HepG2 (cell line): Measurements from ENCODE around the gene TSLP. TPM values are rescaled to one million over a fixed set of nuclear protein-coding genes. Genes with fewer than 3 reads are reported as not detected.
A peak's percentile ranks its signal among the peaks of the same experiment; 100 is the strongest.

Source experiments
- ATAC-seq: fragments of 200-7000 bp; cut with Tn5 transposase; 3 replicates; pipeline ENCODE4 v1.9.1; 2020; ENCODE audit warnings: mild to moderate bottlenecking, moderate library complexity
- BruUV-seq: library from RNA; stranded (reverse); fragments of 400-500 nt; replicated peaks from 2 replicates; lab custom pipeline; 2021; lab: Mats Ljungman, UMichigan
- CTCF ChIA-PET: fragments of 300-600 bp; formaldehyde crosslinking; extraction: SDS; loops from one replicate; lab custom pipeline; 2021; ENCODE audit warnings: low total read pairs, inconsistent platforms, low intra/inter-chr PET ratio; lab: Yijun Ruan, JAX
- POLR2A ChIA-PET: fragments of 350-600 bp; sonication (Branson Sonifier 250); formaldehyde crosslinking; loops from one replicate; lab custom pipeline; 2020; ENCODE audit warnings: antibody characterized with exemption, inconsistent platforms; lab: Yijun Ruan, JAX
- DNase-seq: peaks from one replicate; pipeline ENCODE4 v3.0.0-alpha.2; 2015; ENCODE audit warnings: low spot score
- FAIRE-seq: peaks from 3 replicates; lab custom pipeline; 2011; peaks lifted over from hg19 to GRCh38; lab: Jason Lieb, UNC
- H2AFZ ChIP-seq: one replicate; pipeline ENCODE4 v1.6.1; 2011; ENCODE audit warnings: low read length, inconsistent platforms
- H3K27ac ChIP-seq: fragments of 300-600 bp; 3 replicates; pipeline ENCODE4 v1.8.0; 2011; ENCODE audit warnings: mixed run types, mild to moderate bottlenecking, mixed read lengths, low read length, inconsistent platforms; ENCODE audit not compliant: insufficient read depth; ENCODE audit errors: extremely low read length
- H3K27me3 ChIP-seq, 2 experiments: fragments of 200-600 bp in 1 of 2; 2 replicates in 1 of 2; 3 replicates in 1 of 2; pipeline versions ENCODE4 v1.6.0 to v1.8.0; 2011; ENCODE audit warnings: low read length in 2 of 2, mild to moderate bottlenecking in 2 of 2, moderate library complexity in 2 of 2, inconsistent platforms in 1 of 2; ENCODE audit not compliant: insufficient read depth in 2 of 2, control insufficient read depth in 1 of 2
- H3K36me3 ChIP-seq, 2 experiments: fragments of 200-600 bp in 1 of 2; replicated peaks in 1 of 2; 2 replicates in 1 of 2; 3 replicates in 1 of 2; pipeline versions ENCODE4 v1.5.1 to v1.8.0; 2011; ENCODE audit warnings: low read length in 2 of 2, inconsistent platforms in 1 of 2; ENCODE audit not compliant: insufficient read depth in 2 of 2, control insufficient read depth in 1 of 2
- H3K4me1 ChIP-seq: 2 replicates; pipeline ENCODE4 v1.5.1; 2012; ENCODE audit warnings: low read length, inconsistent platforms; ENCODE audit not compliant: insufficient read depth
- H3K4me2 ChIP-seq: 2 replicates; pipeline ENCODE4 v1.6.0; 2011; ENCODE audit warnings: low read depth, low read length, inconsistent platforms
- H3K4me3 ChIP-seq, 3 experiments: fragments of 200-600 bp in 1 of 3; sonication (generic), shearing (Covaris generic) in 1 of 3; replicated peaks in 1 of 3; 2 replicates each; pipeline ENCODE4 v1.5.1; 2011 to 2016; ENCODE audit warnings: low read length in 3 of 3, inconsistent platforms in 2 of 3, low read depth in 2 of 3, mild to moderate bottlenecking in 2 of 3, control low read depth in 1 of 3, mixed read lengths in 1 of 3; ENCODE audit not compliant: insufficient read depth in 1 of 3
- H3K79me2 ChIP-seq: one replicate; pipeline ENCODE4 v1.6.1; 2011; ENCODE audit warnings: low read length, inconsistent platforms; ENCODE audit not compliant: insufficient read depth
- H3K9ac ChIP-seq: 2 replicates; pipeline ENCODE4 v1.6.0; 2011; ENCODE audit warnings: mild to moderate bottlenecking, low read depth, low read length, inconsistent platforms; ENCODE audit not compliant: insufficient read depth
- H3K9me3 ChIP-seq: 2 replicates; pipeline ENCODE4 v1.5.1; 2012; ENCODE audit warnings: mild to moderate bottlenecking, low read length
- H4K20me1 ChIP-seq: 2 replicates; pipeline ENCODE4 v1.6.0; 2011; ENCODE audit warnings: inconsistent platforms, mild to moderate bottlenecking, low read length, moderate library complexity; ENCODE audit not compliant: insufficient read depth
- CBX5 ChIP-seq: sonication (generic); formaldehyde crosslinking; IDR thresholded peaks from 2 replicates; pipeline ENCODE4 v1.4.0; 2020; ENCODE audit warnings: missing genetic modification reagents, borderline replicate concordance
- CHD2 ChIP-seq: IDR thresholded peaks from 2 replicates; pipeline ENCODE4 v1.6.1; 2011; ENCODE audit warnings: low read depth, low read length, improper control_type of control experiment
- FOSL1 ChIP-seq: sonication (generic); formaldehyde crosslinking; IDR thresholded peaks from 2 replicates; pipeline ENCODE4 v1.9.0; 2021; ENCODE audit warnings: missing genetic modification reagents, borderline replicate concordance
- GZF1 ChIP-seq: sonication (generic); formaldehyde crosslinking; IDR thresholded peaks from 2 replicates; pipeline ENCODE4 v1.5.1; 2020; ENCODE audit warnings: mild to moderate bottlenecking, missing genetic modification reagents
- KLF12 ChIP-seq: sonication (generic); formaldehyde crosslinking; IDR thresholded peaks from 2 replicates; pipeline ENCODE4 v1.4.0; 2020; ENCODE audit warnings: missing genetic modification reagents, borderline replicate concordance
- NFE2L2 ChIP-seq: fragments of 150-350 bp; IDR thresholded peaks from 2 replicates; pipeline ENCODE4 v1.6.1; 2014; ENCODE audit warnings: low read length
- POGZ ChIP-seq: sonication (generic); formaldehyde crosslinking; IDR thresholded peaks from 2 replicates; pipeline ENCODE4 v1.4.0; 2020; ENCODE audit warnings: mild to moderate bottlenecking, missing genetic modification reagents
- SP2 ChIP-seq: sonication (generic); formaldehyde crosslinking; IDR thresholded peaks from 2 replicates; pipeline ENCODE4 v1.5.1; 2020; ENCODE audit warnings: mild to moderate bottlenecking, missing genetic modification reagents
- ZNF292 ChIP-seq: sonication (generic); formaldehyde crosslinking; IDR thresholded peaks from 2 replicates; pipeline ENCODE4 v1.8.1; 2022; ENCODE audit warnings: mild to moderate bottlenecking, low read depth, missing genetic modification reagents, borderline replicate concordance
- ZNF432 ChIP-seq: sonication (generic); formaldehyde crosslinking; IDR thresholded peaks from 2 replicates; pipeline ENCODE4 v1.5.0; 2020; ENCODE audit warnings: missing genetic modification reagents, mild to moderate bottlenecking, borderline replicate concordance
- ZSCAN30 ChIP-seq: sonication (generic); formaldehyde crosslinking; IDR thresholded peaks from 2 replicates; pipeline ENCODE4 v1.5.0; 2020; ENCODE audit warnings: mild to moderate bottlenecking, missing genetic modification reagents
- ZSCAN31 ChIP-seq: sonication (generic); formaldehyde crosslinking; IDR thresholded peaks from 2 replicates; pipeline ENCODE4 v1.5.0; 2020; ENCODE audit warnings: low read depth, mild to moderate bottlenecking, missing genetic modification reagents
- WGBS: methylation state at CpG from one replicate; pipeline ENCODE4 v1.1.6; 2017; ENCODE audit warnings: low lambda C conversion rate; 5-methylcytosine and 5-hydroxymethylcytosine counted together
- in situ Hi-C: cut with HindIII; loops from 2 replicates; pipeline ENCODE4 v1.10.0; 2017; ENCODE audit warnings: low pct_unique_long_range_greater_than_20kb; ENCODE audit not compliant: extremely low pct_ligation_motif_present
- intact Hi-C: fragments of 100-400 bp; cut with micrococcal nuclease; formaldehyde crosslinking; loops from one replicate; pipeline ENCODE4 v1.10.0; 2022; ENCODE audit not compliant: unreplicated experiment
- polyA plus RNA-seq, 8 experiments: library from polyadenylated mRNA; depleted of rRNA in 3 of 8; stranded (reverse) in 7 of 8; unstranded in 1 of 8; fragments of >200 nt; fragmentation: Illumina TruSeq in 4 of 8; extraction: Trizol in 4 of 8; gene quantifications; 2 replicates each; pipeline versions ENCODE4 v1.2.1 to v1.2.3, GENCODE V29; 2011 to 2016; ENCODE audit warnings: low read depth in 4 of 8, missing spikeins in 1 of 8, mixed read lengths in 1 of 8; ENCODE audit not compliant: insufficient read depth in 1 of 8
- total RNA-seq, 5 experiments: library from RNA; depleted of rRNA; stranded (reverse); fragments of >200 nt; fragmentation: Illumina TruSeq; extraction: Trizol; gene quantifications; 2 replicates each; pipeline ENCODE4 v1.2.3, GENCODE V29; 2016; ENCODE audit warnings: low read depth in 1 of 5
- TF ChIP-seq, protein P1 (sequence below): sonication (generic); formaldehyde crosslinking; IDR thresholded peaks from 2 replicates; pipeline ENCODE4 v1.8.0; 2022; ENCODE audit warnings: missing genetic modification reagents, mild to moderate bottlenecking, inconsistent platforms, borderline replicate concordance
- TF ChIP-seq, protein P2 (sequence below): sonication (generic); IDR thresholded peaks from 2 replicates; pipeline ENCODE4 v1.6.1; 2016; ENCODE audit warnings: low read depth, borderline replicate concordance
- TF ChIP-seq, protein P3 (sequence below): sonication (generic); formaldehyde crosslinking; IDR thresholded peaks from 2 replicates; pipeline ENCODE4 v1.4.0; 2020; ENCODE audit warnings: mild to moderate bottlenecking, missing genetic modification reagents, borderline replicate concordance

Gene TSLP
- total and polyA plus RNA-seq, 2 of the 13 experiments (the other 11 are each of a cell fraction or from before 2014, with no cell fraction given): not detected

DNA sequence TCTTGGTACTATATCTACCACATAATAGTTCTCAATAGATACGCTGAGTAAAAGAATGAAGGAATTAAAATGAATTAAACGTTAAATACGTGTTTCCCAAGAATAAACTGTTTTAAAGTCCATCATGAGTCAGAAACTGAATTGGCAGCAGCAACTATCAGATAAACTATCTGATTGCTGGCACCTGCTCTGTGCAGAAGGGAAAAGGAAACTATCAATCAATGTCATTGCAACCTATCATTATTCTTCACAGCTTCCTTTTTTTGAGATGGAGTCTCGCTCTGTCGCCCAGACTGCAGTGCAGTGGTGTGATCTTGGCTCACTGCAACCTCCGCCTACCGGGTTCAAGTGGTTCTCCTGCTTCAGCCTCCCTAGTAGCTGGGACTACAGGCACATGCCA lies 11.8 kb downstream of the TSLP start (continued):
- TF ChIP-seq, protein P1, sequence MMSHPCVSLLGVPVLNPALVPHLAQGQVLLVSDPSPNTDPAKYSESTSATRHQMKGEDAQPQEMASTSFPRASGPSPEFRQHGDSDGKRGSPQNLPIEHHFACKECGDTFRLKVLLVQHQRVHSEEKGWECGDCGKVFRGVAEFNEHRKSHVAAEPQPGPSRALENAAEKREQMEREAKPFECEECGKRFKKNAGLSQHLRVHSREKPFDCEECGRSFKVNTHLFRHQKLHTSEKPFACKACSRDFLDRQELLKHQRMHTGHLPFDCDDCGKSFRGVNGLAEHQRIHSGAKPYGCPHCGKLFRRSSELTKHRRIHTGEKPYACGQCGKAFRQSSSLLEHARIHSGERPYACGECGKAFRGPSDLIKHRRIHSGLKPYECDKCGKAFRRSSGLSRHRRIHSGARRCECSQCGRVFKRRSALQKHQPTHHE (CRISPR knock-in tag): no peak
- TF ChIP-seq ZSCAN30 (CRISPR knock-in tag) (no peak), SP2 (CRISPR knock-in tag) (no peak), ZSCAN31 (CRISPR knock-in tag) (no peak), POGZ (CRISPR knock-in tag) (no peak), GZF1 (CRISPR knock-in tag) (no peak), ZNF432 (CRISPR knock-in tag) (no peak)
- TF ChIP-seq, all 625 proteins: peak for 0

DNA sequence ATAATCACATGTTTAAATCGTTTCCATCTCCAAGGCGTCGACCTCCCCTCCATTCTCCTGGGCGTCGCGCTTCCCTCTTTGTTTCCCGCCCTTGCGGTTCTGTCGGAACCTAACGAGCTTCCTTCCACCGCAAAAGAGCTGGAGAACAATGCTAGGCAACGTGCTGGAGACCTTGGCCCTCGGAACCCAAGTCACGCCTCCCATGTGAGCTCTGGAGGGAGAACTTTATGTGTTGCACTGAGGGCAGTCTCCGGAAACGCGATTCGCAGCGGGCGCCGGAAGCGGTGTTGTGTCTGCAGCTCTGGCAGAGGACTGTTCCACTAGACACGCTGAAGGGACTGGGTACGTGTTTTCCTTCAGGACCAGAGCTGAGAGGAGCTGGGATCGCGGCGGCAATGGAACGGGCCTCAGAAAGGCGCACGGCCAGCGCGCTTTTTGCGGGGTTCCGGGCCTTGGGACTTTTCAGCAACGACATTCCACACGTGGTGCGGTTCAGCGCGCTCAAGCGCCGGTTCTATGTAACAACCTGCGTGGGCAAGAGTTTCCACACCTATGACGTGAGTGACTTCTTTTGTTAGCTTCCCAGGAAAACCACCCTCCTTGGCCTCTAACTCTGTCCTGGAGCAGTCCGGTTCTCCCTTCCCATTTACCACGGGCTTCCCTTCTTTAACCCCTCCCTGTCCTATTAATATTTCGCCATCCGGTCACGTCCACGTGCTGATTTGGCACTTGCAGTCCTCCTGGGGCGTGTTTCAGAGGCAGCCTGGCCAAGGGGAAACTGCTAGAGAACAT lies 20.7 kb downstream of the TSLP start, which contains the start of gene WDR36:
Gene WDR36 (plus strand): TSS at position 287 of the 792 bp plus-strand sequence. CDS start 109 bp downstream, at position 396.
- ChIA-PET POLR2A (interaction anchor here (1.0 to 1.4 kb wide), 3 partner anchors 353 to 1069 kb away, joined by 3 to 8 read pairs (median 4); partner anchors contain the start of genes NREP and SLC25A46), CTCF (no interaction called here)
- Histone ChIP-seq H3K27ac (peak within 1 kb of the TSS; percentile 75), H3K4me2 (peak within 1 kb of the TSS; percentile 91), H3K9me3 (no peaks in the 10 kb centered on the region), H3K9ac (peak within 1 kb of the TSS; percentile 85), H4K20me1 (no peaks in the 10 kb centered on the region; the same call in 1 of the 2 replicates), H3K27me3 (no peaks in the 10 kb centered on the region; a peak in 1 of 5 replicates), H3K79me2 (peaks cover 37% of the 10 kb centered on the region), H2AFZ (peak within 1 kb of the TSS; percentile 97), H3K36me3 (peaks cover 1 to 19% of the 10 kb centered on the region in 2 experiments; a peak in 1 of 5 replicates), H3K4me1 (peaks cover 30% of the 10 kb centered on the region), H3K4me3 (peak within 1 kb of the TSS; percentile 88 to 94 (median 90))
- FAIRE-seq (peak; percentile 18), DNase-seq (peak; percentile 86), ATAC-seq (peak; percentile 99)
- WGBS: 5% methylated on average over 33 of the region's 50 CpGs
- intact Hi-C loops: loop anchor here (2.0 to 10.0 kb wide), 3 partner anchors 337 to 1830 kb away; partner anchors contain the start of gene REEP5
- in situ Hi-C loops: no loop called here
- TSS peak; percentile 55 for BruUV-seq
- TF ChIP-seq KLF12 (CRISPR knock-in tag) (peak; percentile 95), ZNF292 (peak; percentile 79; the same call in 1 of the 2 replicates), NFE2L2 (no peak), CBX5 (peak; percentile 100), CHD2 (peak; percentile 51; the same call in 1 of the 2 replicates), FOSL1 (no peak)
- TF ChIP-seq, protein P2, sequence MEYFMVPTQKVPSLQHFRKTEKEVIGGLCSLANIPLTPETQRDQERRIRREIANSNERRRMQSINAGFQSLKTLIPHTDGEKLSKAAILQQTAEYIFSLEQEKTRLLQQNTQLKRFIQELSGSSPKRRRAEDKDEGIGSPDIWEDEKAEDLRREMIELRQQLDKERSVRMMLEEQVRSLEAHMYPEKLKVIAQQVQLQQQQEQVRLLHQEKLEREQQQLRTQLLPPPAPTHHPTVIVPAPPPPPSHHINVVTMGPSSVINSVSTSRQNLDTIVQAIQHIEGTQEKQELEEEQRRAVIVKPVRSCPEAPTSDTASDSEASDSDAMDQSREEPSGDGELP: peak; percentile 44; the same call in 1 of the 2 replicates
- TF ChIP-seq, protein P3, sequence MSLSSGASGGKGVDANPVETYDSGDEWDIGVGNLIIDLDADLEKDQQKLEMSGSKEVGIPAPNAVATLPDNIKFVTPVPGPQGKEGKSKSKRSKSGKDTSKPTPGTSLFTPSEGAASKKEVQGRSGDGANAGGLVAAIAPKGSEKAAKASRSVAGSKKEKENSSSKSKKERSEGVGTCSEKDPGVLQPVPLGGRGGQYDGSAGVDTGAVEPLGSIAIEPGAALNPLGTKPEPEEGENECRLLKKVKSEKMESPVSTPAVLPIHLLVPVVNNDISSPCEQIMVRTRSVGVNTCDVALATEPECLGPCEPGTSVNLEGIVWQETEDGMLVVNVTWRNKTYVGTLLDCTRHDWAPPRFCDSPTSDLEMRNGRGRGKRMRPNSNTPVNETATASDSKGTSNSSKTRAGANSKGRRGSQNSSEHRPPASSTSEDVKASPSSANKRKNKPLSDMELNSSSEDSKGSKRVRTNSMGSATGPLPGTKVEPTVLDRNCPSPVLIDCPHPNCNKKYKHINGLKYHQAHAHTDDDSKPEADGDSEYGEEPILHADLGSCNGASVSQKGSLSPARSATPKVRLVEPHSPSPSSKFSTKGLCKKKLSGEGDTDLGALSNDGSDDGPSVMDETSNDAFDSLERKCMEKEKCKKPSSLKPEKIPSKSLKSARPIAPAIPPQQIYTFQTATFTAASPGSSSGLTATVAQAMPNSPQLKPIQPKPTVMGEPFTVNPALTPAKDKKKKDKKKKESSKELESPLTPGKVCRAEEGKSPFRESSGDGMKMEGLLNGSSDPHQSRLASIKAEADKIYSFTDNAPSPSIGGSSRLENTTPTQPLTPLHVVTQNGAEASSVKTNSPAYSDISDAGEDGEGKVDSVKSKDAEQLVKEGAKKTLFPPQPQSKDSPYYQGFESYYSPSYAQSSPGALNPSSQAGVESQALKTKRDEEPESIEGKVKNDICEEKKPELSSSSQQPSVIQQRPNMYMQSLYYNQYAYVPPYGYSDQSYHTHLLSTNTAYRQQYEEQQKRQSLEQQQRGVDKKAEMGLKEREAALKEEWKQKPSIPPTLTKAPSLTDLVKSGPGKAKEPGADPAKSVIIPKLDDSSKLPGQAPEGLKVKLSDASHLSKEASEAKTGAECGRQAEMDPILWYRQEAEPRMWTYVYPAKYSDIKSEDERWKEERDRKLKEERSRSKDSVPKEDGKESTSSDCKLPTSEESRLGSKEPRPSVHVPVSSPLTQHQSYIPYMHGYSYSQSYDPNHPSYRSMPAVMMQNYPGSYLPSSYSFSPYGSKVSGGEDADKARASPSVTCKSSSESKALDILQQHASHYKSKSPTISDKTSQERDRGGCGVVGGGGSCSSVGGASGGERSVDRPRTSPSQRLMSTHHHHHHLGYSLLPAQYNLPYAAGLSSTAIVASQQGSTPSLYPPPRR (CRISPR knock-in tag): peak; percentile 71; the same call in 1 of the 2 replicates
